ENCODE results near the gene SH3RF2. TPM values are rescaled to one million over a fixed set of nuclear protein-coding genes. Genes with fewer than 3 reads are reported as not detected.
A peak's percentile ranks its signal among the peaks of the same experiment; 100 is the strongest.
"Not testable (repeated sequence)": the region's sequence is repeated elsewhere in the genome, so short reads cannot be mapped to it uniquely, and the experiment has no call there.

SH3RF2 gene, protein sequence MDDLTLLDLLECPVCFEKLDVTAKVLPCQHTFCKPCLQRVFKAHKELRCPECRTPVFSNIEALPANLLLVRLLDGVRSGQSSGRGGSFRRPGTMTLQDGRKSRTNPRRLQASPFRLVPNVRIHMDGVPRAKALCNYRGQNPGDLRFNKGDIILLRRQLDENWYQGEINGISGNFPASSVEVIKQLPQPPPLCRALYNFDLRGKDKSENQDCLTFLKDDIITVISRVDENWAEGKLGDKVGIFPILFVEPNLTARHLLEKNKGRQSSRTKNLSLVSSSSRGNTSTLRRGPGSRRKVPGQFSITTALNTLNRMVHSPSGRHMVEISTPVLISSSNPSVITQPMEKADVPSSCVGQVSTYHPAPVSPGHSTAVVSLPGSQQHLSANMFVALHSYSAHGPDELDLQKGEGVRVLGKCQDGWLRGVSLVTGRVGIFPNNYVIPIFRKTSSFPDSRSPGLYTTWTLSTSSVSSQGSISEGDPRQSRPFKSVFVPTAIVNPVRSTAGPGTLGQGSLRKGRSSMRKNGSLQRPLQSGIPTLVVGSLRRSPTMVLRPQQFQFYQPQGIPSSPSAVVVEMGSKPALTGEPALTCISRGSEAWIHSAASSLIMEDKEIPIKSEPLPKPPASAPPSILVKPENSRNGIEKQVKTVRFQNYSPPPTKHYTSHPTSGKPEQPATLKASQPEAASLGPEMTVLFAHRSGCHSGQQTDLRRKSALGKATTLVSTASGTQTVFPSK
- polyA plus RNA-seq (2013, experiment 1 of 2): 1.1 TPM
- polyA plus RNA-seq (2013, experiment 2 of 2): 0.82 TPM

DNA sequence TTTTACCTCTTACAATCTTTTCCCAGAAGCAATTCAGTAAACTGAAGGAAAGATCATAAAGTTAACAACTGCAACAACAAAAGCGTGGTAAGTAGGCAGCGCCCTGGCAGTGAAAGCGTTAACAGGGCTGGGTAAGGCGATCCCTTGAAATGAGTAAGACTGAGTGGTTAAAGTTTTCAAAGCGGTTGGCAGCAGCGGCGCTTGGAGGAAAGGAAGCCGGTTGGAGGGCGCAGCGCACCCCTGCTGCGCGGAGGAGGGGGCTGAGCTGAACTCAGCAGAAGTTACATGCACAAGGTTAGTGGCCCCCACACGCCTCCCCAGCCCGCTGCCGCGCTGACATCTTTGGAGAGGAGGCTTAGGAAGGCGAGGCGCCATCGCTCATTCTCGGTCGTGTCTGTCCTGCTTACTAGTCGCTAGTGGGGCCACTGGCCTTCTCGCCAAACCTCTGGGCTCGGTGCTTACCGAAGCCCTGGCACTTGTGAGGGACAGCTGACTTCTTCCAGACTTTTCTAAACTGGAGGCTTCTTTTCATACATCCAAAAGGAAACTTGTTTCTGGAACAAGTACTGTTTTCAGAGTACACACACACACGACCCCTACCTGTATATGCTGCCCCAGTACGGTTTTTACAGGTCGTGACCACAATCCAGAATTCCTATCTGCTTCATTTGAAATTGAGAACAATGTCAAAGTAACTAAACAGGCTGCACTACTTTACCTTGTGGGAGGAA is at the start of gene SH3RF2:
Gene SH3RF2, plus strand, starts transcription at position 178 of the 731 bp plus-strand sequence. CDS start 1,351 bp downstream, outside the sequence.
- H3K27me3 ChIP-seq (ENCODE audit: insufficient read depth, low read length): no peaks in the 10 kb centered on the region
- peak within 1 kb of the TSS; percentile 57 for H3K4me3 ChIP-seq (ENCODE audit: low read length)
- peak within 1 kb of the TSS; percentile 78 for H3K27ac ChIP-seq (ENCODE audit: low read depth, low read length)
- H3K36me3 ChIP-seq (ENCODE audit: insufficient read depth, low read length): no peaks in the 10 kb centered on the region
- peaks cover 38% of the 10 kb centered on the region for H3K4me1 ChIP-seq (ENCODE audit: insufficient read depth, low read length)
- H3K9me3 ChIP-seq (ENCODE audit: insufficient read depth, low read depth, low read length): no peaks in the 10 kb centered on the region
- peak within 1 kb of the TSS; percentile 67 for H3K9ac ChIP-seq (ENCODE audit: low read depth, low read length)
- WGBS: under 1% methylated on average over 28 of the region's 28 CpGs

DNA sequence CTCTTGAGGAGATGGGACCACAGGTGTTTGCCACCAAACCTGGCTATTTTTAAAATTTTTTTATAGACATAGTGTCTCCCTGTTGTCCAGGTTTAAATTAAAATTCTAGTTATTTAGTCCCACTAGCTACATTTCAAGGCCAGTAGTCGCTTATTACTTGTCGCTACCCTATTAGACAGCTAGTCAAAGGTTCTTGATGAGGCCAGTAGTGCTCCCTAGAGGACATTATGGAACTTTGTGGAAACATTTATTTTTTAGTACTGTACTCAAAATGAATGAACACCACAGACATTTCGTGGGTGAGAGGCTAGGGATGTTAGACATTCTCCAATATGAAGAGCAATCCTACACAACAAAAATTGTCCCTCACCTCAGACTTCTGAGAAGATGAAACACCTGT is 49.2 kb upstream of the SH3RF2 start:
- Histone ChIP-seq H3K27me3 (ENCODE audit: insufficient read depth, low read length) (no peaks in the 10 kb centered on the region), H3K4me3 (ENCODE audit: low read length) (no peak overlapping the region), H3K4me1 (ENCODE audit: insufficient read depth, low read length) (0 out of 2 replicates have a peak, but pooled peaks cover 3% of the 10 kb centered on the region), H3K9me3 (ENCODE audit: insufficient read depth, low read depth, low read length) (peaks cover 10% of the 10 kb centered on the region), H3K27ac (ENCODE audit: low read depth, low read length) (no peak overlapping the region), H3K9ac (ENCODE audit: low read depth, low read length) (no peak overlapping the region), H3K36me3 (ENCODE audit: insufficient read depth, low read length) (no peaks in the 10 kb centered on the region)
- 100% methylated on average over 2 of the region's 3 CpGs for whole genome bisulfite sequencing

DNA sequence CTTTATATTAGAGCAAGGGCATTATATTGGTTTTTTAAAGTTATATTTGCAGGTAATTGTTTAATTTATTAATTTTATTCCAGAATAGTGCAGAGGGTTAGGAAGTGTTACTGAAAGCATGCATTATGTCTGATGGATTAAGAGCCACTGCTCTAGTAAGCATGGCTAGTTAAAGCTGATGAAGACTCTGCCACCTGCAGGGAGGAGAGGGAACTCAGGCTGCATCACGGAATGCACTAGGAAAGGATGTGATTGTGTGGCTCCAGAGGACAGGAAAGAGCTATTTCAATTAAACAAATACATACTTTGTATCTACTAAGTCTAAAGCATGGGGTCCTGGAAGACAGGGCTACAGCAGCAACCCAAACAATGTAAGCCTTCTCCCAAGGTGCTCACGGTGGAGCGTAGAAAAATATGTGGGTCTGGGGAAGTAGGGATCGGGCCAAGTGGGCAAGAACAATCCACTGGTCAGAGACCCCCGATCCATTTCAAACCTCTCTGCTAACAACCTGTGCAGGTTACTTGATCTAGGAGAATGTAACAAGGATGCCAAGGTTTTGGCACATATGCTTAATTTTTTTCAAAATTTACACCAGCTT is 48.3 kb upstream of the SH3RF2 start:
- no peaks in the 10 kb centered on the region for H3K27me3 ChIP-seq (ENCODE audit: insufficient read depth, low read length)
- H3K27ac ChIP-seq (ENCODE audit: low read depth, low read length): no peak overlapping the region
- H3K36me3 ChIP-seq (ENCODE audit: insufficient read depth, low read length): no peaks in the 10 kb centered on the region
- peaks cover 10% of the 10 kb centered on the region for H3K9me3 ChIP-seq (ENCODE audit: insufficient read depth, low read depth, low read length)
- no peak overlapping the region for H3K4me3 ChIP-seq (ENCODE audit: low read length)
- H3K9ac ChIP-seq (ENCODE audit: low read depth, low read length): no peak overlapping the region
- WGBS: 64% methylated on average over 4 of the region's 5 CpGs
- 0 out of 2 replicates have a peak, but pooled peaks cover 3% of the 10 kb centered on the region for H3K4me1 ChIP-seq (ENCODE audit: insufficient read depth, low read length)

DNA sequence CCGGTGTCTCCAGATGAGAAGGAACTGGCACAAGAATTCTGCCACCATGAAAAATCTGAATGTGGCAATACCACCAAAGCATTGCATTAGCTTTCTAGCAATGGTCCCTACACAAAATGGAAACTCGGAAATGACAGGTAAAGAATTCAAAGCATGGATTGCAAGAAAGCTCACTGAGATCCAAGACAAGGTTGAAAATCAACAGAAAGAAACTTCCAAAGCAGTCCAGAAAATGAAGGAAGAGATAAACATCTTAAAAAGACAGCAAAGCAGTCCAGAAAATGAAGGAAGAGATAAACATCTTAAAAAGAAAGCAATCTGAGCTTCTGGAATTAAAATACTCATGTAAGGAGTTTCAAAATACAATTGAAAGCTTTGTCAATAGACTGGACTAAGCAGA is 46.8 kb upstream of the SH3RF2 start:
- 93% methylated on average over 2 of the region's 2 CpGs for WGBS
- no peak overlapping the region for H3K4me3 ChIP-seq (ENCODE audit: low read length)
- H3K27me3 ChIP-seq (ENCODE audit: insufficient read depth, low read length): no peaks in the 10 kb centered on the region
- no peak overlapping the region for H3K27ac ChIP-seq (ENCODE audit: low read depth, low read length)
- H3K9ac ChIP-seq (ENCODE audit: low read depth, low read length): no peak overlapping the region
- H3K4me1 ChIP-seq (ENCODE audit: insufficient read depth, low read length): 0 out of 2 replicates have a peak, but pooled peaks cover 3% of the 10 kb centered on the region
- H3K9me3 ChIP-seq (ENCODE audit: insufficient read depth, low read depth, low read length): peaks cover 10% of the 10 kb centered on the region
- no peaks in the 10 kb centered on the region for H3K36me3 ChIP-seq (ENCODE audit: insufficient read depth, low read length)

DNA sequence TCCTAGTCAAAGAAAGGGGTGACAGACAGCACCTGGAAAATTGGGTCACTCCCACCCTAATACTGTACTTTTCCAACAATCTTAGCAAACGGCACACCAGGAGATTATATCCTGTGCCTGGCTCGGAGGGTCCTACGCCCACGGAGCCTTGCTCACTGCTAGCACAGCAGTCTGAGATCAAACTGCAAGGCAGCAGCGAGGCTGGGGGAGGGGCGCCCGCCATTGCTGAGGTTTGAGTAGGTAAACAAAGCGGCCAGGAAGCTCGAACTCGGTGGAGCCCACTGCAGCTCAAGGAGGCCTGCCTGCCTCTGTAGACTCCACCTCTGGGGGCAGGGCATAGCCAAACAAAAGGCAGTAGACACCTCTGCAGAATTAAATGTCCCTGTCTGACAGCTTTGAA is 45.0 kb upstream of the SH3RF2 start:
- H3K4me3 ChIP-seq (ENCODE audit: low read length); H3K27ac ChIP-seq (ENCODE audit: low read depth, low read length); H3K9ac ChIP-seq (ENCODE audit: low read depth, low read length); H3K36me3 ChIP-seq (ENCODE audit: insufficient read depth, low read length); H3K27me3 ChIP-seq (ENCODE audit: insufficient read depth, low read length); H3K4me1 ChIP-seq (ENCODE audit: insufficient read depth, low read length): not testable (repeated sequence)
- 97% methylated on average over 10 of the region's 10 CpGs for WGBS
- peaks cover 10% of the 10 kb centered on the region for H3K9me3 ChIP-seq (ENCODE audit: insufficient read depth, low read depth, low read length)

DNA sequence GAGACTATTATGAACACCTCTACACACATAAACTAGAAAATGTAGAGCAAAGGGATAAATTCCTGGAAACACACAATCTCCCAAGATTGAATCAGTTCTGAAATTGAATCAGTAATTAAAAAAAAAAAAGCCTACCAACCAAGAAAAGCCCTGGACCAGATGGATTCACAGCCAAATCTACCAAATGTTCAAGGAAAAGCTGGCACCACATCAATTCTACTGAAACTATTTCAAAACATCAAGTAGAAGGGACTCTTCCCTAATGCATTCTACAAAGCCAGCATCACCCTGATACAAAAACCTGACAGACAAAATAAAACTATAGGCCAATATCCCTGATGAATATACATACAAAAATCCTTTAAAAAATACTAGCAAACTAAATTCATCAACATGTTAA is 38.2 kb upstream of the SH3RF2 start:
- Histone ChIP-seq H3K9me3 (ENCODE audit: insufficient read depth, low read depth, low read length) (no peaks in the 10 kb centered on the region), H3K4me3 (ENCODE audit: low read length) (no peak overlapping the region), H3K9ac (ENCODE audit: low read depth, low read length) (no peak overlapping the region), H3K36me3 (ENCODE audit: insufficient read depth, low read length) (no peaks in the 10 kb centered on the region), H3K27me3 (ENCODE audit: insufficient read depth, low read length) (no peaks in the 10 kb centered on the region), H3K4me1 (ENCODE audit: insufficient read depth, low read length) (no peaks in the 10 kb centered on the region), H3K27ac (ENCODE audit: low read depth, low read length) (no peak overlapping the region)

- Histone ChIP-seq H3K36me3 (ENCODE audit: insufficient read depth, low read length) (no peaks in the 10 kb centered on the region), H3K9me3 (ENCODE audit: insufficient read depth, low read depth, low read length) (no peaks in the 10 kb centered on the region), H3K4me1 (ENCODE audit: insufficient read depth, low read length) (no peaks in the 10 kb centered on the region), H3K27me3 (ENCODE audit: insufficient read depth, low read length) (no peaks in the 10 kb centered on the region), H3K9ac (ENCODE audit: low read depth, low read length) (no peak overlapping the region), H3K27ac (ENCODE audit: low read depth, low read length) (no peak overlapping the region), H3K4me3 (ENCODE audit: low read length) (no peak overlapping the region)
- 91% methylated on average over 1 of the region's 1 CpG for WGBS
Measured at GRCh38 chr5:145902421-145902820, 34.0 kb upstream of the SH3RF2 start.

DNA sequence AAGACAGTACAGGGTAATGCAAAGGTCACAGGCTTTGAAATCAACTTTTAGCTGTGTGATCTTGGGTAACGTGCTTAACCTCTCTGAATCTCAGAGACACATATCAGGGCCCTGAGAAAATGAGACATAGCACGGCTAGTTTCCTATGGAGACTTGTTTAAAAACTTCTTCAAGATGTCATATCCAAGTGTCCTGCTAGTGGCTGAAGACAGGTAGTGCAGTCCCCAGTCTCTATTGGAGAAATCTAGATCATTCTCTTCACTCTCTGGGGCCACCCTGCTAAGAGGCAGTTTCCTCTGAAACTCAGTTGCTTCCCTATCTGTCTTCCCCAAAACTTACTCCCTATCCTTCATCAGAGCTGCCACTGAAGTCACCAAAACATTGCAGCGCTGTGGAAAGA is 33.3 kb upstream of the SH3RF2 start:
- no peaks in the 10 kb centered on the region for H3K27me3 ChIP-seq (ENCODE audit: insufficient read depth, low read length)
- no peak overlapping the region for H3K9ac ChIP-seq (ENCODE audit: low read depth, low read length)
- H3K4me3 ChIP-seq (ENCODE audit: low read length): no peak overlapping the region
- H3K4me1 ChIP-seq (ENCODE audit: insufficient read depth, low read length): no peaks in the 10 kb centered on the region
- 96% methylated on average over 3 of the region's 3 CpGs for WGBS
- H3K9me3 ChIP-seq (ENCODE audit: insufficient read depth, low read depth, low read length): no peaks in the 10 kb centered on the region
- H3K36me3 ChIP-seq (ENCODE audit: insufficient read depth, low read length): no peaks in the 10 kb centered on the region
- no peak overlapping the region for H3K27ac ChIP-seq (ENCODE audit: low read depth, low read length)

- H3K4me1 ChIP-seq (ENCODE audit: insufficient read depth, low read length): no peaks in the 10 kb centered on the region
- H3K4me3 ChIP-seq (ENCODE audit: low read length): no peak overlapping the region
- H3K27ac ChIP-seq (ENCODE audit: low read depth, low read length): no peak overlapping the region
- H3K9me3 ChIP-seq (ENCODE audit: insufficient read depth, low read depth, low read length): no peaks in the 10 kb centered on the region
- 81% methylated on average over 3 of the region's 3 CpGs for WGBS
- H3K27me3 ChIP-seq (ENCODE audit: insufficient read depth, low read length): no peaks in the 10 kb centered on the region
- no peak overlapping the region for H3K9ac ChIP-seq (ENCODE audit: low read depth, low read length)
- H3K36me3 ChIP-seq (ENCODE audit: insufficient read depth, low read length): no peaks in the 10 kb centered on the region
Measured at GRCh38 chr5:145903867-145904266, 32.5 kb upstream of the SH3RF2 start.

DNA sequence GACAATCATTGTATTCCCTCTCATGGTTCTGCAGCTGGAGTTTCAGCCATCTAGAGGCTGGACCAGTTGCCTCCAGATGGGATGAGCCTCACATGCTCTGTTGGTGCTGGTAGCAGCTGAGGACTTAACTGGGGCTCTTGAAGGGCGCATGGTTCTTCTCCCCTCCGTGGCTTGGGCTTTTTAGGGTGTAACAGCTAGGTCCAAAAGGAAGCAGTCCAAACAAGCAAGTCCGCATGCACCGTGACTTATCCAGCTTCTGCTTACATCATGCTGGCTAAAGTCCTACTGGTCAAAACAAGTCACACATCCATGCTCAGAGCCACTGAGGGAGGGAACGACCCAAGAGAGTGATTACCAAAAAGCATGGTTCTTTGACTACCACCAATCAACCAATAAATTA is 31.6 kb upstream of the SH3RF2 start:
- Histone ChIP-seq H3K27ac (ENCODE audit: low read depth, low read length) (no peak overlapping the region), H3K4me3 (ENCODE audit: low read length) (no peak overlapping the region), H3K9me3 (ENCODE audit: insufficient read depth, low read depth, low read length) (no peaks in the 10 kb centered on the region), H3K9ac (ENCODE audit: low read depth, low read length) (no peak overlapping the region), H3K4me1 (ENCODE audit: insufficient read depth, low read length) (no peaks in the 10 kb centered on the region), H3K27me3 (ENCODE audit: insufficient read depth, low read length) (no peaks in the 10 kb centered on the region), H3K36me3 (ENCODE audit: insufficient read depth, low read length) (no peaks in the 10 kb centered on the region)
- WGBS: 93% methylated on average over 5 of the region's 5 CpGs

Measured in HUES64 (cell line).